ENCODE data around the gene TMPO.
"Not testable (repeated sequence)": the region's sequence is repeated elsewhere in the genome, so short reads cannot be mapped to it uniquely, and the experiment has no call there.

TMPO gene, protein sequence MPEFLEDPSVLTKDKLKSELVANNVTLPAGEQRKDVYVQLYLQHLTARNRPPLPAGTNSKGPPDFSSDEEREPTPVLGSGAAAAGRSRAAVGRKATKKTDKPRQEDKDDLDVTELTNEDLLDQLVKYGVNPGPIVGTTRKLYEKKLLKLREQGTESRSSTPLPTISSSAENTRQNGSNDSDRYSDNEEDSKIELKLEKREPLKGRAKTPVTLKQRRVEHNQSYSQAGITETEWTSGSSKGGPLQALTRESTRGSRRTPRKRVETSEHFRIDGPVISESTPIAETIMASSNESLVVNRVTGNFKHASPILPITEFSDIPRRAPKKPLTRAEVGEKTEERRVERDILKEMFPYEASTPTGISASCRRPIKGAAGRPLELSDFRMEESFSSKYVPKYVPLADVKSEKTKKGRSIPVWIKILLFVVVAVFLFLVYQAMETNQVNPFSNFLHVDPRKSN

DNA sequence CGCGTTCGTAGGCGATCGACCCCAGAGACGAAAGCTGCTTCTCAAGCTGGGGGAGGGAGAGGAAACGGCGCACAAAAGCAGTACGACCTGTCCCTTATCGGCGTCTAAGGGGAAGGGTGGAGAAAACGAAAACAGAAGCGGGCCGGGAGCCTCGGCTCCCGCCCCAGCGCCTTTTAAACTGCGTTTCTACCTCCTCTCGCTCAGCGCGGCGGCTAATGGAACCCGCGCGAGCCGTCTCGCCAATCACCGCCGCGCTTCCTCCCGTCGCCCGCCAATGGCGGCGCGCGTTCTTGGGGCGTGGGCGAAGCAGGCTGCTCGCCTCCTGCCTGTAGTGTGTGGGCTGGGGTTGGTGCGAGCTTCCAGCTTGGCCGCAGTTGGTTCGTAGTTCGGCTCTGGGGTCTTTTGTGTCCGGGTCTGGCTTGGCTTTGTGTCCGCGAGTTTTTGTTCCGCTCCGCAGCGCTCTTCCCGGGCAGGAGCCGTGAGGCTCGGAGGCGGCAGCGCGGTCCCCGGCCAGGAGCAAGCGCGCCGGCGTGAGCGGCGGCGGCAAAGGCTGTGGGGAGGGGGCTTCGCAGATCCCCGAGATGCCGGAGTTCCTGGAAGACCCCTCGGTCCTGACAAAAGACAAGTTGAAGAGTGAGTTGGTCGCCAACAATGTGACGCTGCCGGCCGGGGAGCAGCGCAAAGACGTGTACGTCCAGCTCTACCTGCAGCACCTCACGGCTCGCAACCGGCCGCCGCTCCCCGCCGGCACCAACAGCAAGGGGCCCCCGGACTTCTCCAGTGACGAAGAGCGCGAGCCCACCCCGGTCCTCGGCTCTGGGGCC is at the start of gene TMPO:
Gene TMPO, plus strand, starts transcription at position 304 of the 824 bp plus-strand sequence. Its CDS starts 278 bp downstream, at position 582.
- DNase-seq = peak; percentile 40

DNA sequence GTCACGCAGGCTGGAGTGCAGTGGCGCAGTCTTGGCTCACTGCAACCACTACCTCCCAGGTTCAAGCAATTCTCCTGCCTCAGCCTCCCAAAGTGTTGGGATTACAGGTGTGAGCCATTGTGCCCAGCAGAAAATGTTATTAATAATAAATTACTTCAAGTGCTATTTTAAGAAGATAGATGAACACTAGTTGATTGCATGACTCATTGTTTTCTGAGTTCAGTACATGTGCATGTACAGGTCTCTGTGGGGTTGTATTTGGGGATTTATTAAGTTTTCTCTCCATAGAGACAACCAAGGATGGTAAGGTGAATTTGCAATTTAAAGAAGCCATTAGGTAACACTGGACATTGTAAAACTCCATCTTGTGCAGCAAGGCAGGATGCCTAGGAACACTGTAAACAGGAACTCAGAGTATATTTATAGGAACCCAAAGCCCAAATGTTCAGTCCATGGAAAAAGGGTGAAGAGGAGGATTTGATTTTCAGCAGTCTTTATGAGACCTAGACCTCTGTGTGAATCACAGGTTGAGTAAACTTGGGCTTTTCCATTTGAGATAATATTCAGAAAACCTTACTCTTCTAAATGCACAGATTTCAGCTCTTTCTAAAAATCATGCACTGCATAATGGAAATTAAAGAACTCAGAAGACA is 49.3 kb upstream of the TMPO start:
- DNase-seq = no peak

DNA sequence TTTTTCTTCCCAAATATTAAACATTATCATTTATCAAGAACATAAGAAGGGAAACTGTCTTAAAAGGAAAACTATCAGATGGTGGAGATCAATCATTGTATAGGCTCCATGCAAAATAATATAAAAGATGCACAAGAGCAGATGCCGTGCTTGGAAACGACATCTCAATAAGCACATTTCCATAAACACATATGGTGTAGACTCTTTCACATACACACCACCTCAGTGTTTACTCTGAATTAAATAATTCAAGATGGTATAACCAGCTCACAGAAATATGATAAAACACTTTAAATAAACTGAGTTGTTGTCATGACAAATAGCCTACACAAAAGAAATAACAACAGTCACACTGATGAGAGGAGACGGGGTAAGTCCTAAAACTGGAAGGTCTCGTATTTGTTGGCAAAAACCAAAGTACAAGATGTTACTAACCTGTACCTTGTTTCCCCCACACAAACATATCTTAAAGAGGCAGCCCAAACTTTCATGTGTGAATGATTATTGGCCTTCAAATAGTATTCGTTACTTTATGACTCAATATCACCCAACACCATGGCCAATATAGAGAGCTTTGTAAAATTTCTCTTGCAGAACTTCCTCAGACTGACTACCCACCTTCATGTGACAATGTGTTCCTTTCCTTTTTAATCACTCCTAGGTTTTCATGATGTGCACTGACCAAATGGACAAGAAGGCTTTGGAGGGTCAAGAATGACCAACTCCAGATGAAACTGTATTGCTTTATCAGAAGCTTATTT is 48.6 kb upstream of the TMPO start:
- no peak for DNase-seq

DNA sequence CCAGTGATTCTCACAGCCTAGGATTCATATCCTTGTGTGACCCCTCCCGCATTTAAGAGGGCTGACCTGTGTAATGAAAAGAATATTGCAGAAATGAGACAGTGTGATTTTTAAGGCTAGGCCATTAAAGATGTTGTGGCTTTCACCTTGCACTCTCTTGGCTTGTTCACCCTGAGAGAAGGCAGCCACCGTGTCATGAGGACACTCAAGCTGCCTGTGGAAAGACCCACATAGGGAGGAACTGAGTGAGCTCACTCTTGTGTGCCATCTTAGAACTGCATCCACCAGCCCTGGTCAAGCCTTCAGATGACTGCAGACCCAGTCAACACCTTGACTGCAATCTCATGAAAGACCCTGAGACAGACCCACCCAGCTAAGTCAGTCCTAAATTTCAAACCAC is 46.3 kb upstream of the TMPO start:
- no peak for DNase-seq

DNA sequence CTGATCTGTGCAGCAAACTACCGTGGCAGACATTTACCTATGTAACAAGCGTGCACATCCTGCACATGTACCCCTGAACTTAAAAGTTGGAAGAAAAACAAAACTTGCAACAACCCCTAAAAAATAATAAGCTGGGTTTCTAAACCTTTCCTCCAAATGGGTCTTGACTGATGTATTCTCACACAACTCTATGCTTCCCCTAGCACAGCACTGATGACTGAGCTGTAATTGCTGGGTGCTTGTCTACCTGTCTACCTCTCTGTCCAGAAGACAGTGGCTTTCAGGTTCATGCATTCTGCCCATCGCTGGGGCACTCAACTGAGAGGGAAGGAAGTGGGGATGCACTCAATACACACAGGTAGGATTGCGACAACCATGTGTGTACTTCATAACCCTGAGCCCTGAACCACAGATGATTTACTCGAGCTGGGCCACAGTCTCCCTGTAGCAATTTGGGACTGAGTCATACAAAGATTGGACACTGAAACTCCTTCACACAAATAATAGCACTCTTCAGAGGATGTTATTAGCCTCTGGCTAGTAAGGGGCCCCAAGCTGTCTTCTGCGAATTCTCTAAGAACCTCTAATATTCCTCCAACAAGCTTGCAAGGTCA is 44.8 kb upstream of the TMPO start:
- DNase-seq = no peak

DNA sequence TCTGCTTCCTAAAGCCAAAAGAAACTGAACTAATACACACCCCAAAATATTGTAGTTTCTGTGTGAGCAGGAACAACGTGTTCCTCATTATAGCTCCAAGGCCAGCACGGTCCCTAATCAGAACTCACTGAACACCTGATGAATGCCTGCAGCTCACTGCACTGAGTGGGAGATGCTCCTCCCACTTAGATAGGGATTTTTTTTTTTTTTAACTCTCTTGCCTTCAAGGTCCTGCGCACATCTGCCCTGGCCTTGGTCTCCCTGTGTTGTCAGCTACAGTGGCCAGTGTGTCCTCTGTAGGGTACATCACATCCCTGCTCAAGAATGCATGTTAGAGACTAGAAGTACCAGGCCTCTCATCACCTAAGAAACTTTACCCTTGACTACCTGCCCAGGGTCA is 44.3 kb upstream of the TMPO start:
- DNase-seq = no peak

DNA sequence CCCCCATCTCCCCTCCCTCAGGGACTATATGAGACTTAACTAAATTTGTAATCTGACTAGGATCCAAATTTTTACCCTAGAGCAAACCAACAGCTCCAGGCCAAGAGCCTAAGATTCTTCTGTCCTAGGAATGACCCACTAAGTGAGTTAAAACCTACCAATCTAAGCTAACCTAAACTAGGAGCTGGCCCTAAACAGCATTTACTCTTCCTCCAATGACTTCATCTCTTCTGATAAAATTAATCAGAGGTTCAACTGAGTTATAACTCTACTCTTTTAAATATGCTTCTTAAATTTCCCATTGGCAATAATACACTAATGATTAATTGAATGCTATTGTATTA is 39.9 kb upstream of the TMPO start:
- DNase-seq = no peak

DNA sequence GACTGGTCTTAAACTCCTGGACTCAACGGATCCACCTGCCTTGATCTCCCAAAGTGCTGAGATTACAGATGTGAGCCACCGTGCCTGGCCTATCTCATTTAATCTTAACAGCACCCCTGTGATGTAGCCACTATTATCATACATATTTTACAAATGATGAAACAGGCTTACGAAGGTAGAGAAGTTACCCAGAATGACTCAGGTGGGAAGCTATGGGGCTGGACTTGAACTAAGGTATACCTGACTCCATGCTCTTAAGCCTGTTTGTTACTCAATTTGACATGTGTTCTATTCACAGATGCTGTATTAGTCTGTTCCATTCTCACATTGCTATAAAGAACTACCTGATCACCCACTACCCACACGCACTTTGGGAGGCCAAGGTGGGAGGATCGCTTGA is 36.8 kb upstream of the TMPO start:
- DNase-seq = no peak

DNA sequence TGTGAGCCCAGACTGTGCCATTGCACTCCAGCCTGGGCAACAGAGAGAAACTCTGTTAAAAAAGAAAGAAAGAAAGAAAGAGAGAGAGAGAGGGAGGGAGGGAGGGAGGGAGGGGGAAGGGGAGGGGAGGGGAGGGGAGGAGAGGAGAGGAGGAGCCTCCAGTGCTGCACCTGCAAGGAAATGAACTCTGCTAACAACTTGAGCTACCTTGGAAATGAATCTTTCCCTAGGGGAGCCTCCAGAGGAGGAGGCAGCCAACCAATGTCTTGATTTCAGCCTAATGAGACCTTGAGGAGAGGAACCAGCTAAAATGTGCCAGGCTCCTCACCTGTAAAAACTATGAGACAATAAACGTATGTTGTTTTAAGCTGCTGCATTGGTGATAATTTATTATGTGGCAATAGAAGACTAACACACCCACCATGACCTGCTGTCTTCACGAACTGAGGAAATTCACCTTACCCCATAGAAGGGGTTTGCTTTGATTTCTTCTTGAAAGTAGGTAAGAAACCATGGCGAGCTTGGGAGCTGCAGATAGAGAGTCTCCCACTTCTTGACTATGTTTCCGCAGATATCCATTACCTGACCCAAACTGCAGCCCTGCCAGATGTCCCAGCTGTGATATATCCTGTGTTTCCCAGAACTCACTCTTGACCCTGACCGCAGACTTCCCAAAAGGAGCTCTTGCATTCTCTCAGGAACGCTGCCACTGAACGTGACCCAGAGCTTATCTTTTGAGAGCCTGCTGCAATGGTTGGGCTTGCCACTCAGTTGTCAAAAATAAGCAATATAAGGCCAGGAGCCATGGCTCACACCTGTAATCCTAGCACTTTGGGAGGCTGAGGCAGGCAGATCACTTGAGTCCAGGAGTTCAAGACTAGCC is 31.5 kb upstream of the TMPO start:
- DNase-seq = no peak

DNA sequence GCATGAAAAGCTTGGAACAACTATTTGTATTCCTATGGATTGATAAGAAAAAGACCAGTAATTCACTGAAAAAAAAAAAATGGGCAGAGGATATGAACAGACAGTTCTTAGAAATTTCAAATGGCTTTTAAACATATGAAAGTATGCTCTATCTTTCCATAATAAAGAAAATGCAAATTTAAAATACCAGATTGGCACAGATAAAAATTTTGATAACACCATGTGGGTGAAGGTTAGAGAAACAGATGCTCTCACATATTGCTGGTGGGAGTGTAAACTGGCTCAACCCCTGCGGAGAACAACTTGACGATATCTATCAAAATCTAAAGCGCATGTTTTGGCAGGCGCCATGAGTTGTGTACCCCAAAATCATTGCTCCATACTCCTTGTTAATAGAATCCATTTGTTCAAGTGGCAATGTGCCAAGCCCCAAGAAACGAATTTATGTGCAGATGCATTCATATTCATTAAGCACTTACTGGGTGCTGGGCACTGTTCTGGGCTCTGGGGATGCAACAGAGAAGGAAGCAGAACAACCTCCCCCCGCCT is 29.5 kb upstream of the TMPO start:
- no peak for DNase-seq

DNA sequence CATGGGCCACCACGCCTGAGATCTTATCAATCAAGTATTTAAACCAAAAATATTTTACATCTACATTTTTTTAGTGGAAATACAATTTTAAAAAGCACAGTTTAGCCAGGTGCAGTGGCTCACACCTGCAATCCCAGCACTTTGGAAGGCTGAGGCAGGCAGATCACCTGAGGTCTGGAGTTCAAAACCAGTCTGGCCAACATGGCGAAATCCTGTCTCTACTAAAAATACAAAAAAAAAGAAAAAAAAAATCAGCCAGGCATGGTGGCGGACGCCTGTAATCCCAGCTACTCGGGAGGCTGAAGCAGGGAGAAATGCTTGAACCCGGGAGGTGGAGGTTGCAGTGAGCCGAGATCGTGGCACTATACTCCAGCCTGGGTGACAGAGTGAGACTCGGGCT is 27.0 kb upstream of the TMPO start:
- DNase-seq = not testable (repeated sequence)

DNA sequence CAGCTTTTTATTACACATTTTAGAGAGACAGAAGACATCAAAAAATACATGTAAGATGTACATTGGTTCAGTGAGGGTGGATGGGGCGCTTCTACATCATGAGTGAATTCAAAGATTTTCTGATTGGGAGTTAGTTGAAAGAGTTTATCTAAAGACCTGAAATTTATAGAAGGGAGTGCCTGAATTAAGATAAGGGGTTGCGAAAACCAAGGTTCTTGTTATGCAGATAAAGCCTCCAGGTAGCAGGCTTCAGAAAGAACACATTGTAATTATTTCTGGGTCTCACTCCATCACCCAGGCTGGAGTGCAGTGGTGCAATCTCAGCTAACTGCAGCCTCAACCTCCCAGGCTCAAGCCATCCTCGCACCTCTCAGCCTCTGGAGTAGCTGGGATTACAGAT is 26.2 kb upstream of the TMPO start:
- no peak for DNase-seq

DNA sequence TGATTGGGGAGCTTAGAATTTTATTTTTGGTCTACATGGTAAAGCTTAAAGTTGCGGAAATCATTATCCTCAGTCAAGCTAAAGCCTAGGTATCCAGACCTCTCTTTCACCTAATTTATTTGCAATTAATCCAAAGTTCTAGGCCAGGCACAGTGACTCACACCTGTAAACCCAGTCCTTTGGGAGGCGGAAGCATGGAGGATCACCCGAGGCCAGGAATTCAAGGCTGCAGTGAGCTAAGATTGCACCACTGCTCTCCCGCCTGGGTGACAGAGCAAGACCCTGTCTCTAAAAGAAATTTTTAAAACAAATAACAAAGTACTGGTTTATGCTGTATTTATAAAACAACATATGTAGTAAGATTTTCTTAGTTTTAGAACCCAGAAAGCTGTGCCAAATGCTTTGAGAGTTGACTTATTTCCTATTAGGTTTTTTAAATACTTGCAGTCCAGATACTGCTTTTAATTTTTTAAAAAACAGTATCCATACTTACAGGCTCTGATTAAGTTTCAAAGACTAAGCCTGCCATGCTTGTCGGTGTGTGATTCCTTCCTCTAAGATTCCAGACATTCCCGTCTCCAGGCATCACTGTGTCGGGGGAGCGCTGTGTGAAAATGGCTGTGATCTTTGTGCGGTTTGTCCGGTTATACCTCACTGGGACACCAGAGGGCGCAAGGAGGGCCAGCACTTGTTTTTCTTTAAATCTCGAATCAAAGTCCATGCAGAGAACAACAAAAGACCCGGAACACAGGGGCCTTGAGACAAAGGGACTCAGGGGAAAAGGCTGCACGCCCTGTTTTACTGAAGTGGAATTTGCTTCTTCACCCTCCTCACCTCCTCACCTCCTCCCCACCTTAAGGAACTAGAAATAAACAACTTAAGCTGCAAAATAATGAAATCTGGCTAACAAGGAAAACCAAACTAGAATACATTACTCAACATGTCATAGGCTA is 24.6 kb upstream of the TMPO start:
- peak; percentile 23 for DNase-seq

DNA sequence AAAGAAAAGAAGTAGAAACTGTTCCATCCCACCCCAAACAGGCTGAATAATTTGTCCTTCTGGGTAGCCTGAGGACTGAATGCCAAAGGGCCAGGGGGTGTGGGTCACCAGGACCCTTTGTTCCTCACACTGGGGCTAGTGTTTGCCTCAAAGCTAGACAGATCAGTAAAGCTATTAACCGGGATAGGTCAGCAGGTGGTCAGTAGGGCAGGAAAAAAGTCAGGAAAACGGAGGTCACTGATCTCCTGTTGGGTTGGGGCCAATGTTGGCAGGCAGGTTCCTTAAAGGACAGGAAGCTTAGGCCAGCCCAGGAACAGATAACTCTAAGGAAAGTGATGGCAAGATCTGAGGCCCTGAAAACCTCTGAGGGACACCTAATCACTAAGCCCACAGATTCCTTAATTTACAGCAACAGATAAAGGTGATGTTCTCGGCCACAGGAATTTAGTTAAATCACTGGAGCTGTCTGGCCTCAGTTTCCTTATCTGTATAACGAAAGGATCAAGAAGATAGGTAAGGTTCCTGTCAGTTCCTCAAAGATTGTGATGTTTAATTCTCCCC is 22.7 kb upstream of the TMPO start:
- no peak for DNase-seq

DNA sequence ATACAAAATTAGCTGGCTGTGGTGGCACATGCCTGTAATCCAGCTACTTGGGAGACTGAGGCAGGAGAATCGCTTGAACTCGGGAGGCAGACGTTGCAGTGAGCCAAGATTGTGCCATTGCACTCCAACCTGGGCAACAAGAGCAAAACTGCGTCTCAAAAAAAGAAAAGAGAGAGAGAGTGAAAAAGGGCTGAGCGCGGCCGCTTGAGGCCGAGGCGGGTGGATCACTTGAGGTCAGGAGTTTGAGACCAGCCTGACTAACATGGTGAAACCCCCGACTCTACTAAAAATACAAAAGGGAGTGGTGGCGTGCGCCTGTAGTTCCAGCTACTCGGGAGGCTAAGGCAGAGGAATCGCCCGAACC is 14.1 kb upstream of the TMPO start:
- DNase-seq = not testable (repeated sequence)

DNA sequence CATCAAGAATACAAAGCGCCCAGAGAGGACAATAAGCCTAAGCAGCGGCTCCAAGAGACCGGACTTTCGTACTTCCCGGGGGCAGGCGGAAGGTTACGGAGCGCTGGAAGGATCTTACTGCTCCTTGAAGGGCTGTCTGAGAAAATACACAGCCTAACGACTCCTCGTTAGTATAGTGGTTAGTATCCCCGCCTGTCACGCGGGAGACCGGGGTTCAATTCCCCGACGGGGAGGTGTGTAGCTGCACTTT is 12.1 kb upstream of the TMPO start:
- peak; percentile 71 for DNase-seq

DNA sequence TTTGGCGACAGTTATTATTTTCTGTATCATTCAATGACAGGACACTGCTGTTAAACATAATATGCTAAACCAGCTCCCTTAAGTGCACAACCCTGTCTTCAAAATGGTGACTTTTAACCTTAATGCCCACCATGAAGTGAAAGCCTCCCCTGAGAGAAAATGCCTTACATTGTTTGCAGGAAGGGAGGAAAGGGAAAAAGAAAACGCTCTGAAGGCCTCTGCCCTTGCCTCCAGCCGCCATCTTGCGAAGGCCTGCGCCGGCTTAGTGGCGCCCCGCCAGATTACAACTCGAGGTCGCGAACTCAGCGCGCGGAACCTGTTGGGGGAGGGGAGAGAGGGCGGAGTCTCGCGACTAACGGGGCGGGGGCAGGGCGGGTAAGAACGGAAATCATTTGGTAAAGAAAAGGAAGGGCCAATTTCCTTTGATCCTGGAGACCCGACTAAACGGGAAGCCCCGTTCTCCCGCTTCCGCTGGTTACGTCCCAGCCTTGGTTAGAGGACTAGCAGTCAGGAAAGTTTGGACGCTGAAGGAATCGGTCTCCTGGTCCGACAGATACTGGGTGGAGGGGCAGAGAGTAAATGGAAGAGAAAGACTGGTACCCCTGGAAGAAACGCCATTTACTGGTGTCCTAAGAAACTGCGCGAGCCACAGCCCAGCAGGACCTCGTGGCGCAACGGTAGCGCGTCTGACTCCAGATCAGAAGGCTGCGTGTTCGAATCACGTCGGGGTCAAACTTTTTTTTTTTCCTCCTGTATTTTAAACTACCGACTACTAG is 11.6 kb upstream of the TMPO start:
- peak; percentile 71 for DNase-seq

DNA sequence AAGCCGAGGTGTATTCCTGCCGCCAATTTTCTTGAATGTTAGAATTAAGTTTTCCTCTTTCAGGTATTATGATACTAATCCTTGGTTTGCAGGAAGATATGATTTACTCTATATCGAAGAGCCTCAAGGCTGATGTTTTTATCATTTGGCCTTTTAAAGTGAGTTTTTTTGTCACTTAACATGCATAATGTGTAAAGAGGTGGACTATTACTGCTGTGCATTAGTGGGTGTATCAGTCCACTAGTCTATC is 11.1 kb upstream of the TMPO start:
- no peak for DNase-seq

DNA sequence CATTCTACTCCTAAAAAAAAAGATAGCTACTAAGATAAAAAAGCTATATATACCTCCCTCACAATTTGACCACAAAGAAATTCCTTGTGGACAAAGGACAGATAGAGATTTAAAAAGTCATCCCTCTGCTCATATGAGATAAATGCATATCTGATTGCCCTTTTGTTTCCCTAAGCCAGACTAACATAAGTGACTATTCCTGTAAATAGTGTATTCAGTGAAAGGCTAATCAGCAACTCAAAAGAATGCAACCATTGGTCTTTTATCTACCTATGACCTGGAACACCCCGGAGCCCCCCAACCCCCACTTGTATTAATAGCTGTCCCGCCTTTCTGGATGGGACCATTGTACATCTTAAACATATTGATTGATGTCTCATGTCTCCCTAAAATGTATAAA is 6.3 kb upstream of the TMPO start:
- no peak for DNase-seq

All from GOT3 (cell line).